Measurements from ENCODE around the gene DPP8.

DNA sequence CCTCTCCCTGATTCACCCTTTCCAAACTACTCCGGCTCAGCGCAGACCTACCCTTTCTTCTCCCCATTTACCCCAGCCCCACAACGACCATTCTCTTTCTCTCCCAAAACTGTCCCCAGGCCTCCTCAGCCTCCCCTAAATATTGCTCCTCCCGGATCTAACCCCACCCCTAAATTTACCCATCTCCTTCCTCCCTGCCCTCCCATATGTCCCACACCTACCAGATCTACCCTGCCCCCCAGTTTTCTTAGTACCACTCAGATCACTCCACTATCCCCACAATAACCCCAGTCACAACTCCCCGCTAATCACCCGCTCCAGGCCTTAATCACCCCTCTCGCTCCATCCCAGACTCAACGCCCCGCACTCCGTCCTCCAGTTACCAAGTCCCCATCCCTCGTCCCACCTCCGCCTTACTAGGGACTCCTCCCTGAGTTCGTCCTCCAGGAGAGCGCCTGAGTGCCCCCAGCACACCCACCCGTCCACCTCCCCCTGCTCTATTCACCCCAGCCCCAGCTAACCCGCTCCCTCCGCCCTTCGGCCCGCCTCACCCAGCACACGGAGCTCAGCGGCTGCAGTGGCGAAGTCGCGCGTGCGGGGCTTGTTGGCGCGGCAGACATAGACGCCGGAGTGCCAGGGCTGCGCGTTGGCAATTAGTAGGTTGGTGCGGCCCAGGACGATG lies 121.1 kb downstream of the DPP8 start:
- TF ChIP-seq EZH2 (IDR thresholded peaks at IDR 0.05; ENCODE audit: borderline replicate concordance, insufficient read depth, low read depth, low read length, poor library complexity, severe bottlenecking) (peak; percentile 60), CTCF (IDR thresholded peaks at IDR 0.05) (no peak)

Data from B cell (primary cell).